ENCODE data around the gene MZT2A.
"Not testable (repeated sequence)": the region's sequence is repeated elsewhere in the genome, so short reads cannot be mapped to it uniquely, and the experiment has no call there.

Gene MZT2A

GRCh38 chr2:131492015-131492417 lies at the start of gene MZT2A:
Gene MZT2A (minus strand): TSS chr2:131492397. CDS start chr2:131492376, 21 bp downstream.
- not testable (repeated sequence) for DNase-seq

GRCh38 chr2:131538856-131539255 lies 46.7 kb upstream of the MZT2A start:
- not testable (repeated sequence) for DNase-seq

- DNase-seq: not testable (repeated sequence)
Measured at GRCh38 chr2:131536841-131537240, 44.6 kb upstream of the MZT2A start.

- DNase-seq: not testable (repeated sequence)
Measured at GRCh38 chr2:131535951-131536826, 44.0 kb upstream of the MZT2A start.

GRCh38 chr2:131535526-131535925 lies 43.3 kb upstream of the MZT2A start:
- DNase-seq: no peak

GRCh38 chr2:131534965-131535364 lies 42.8 kb upstream of the MZT2A start:
- DNase-seq: not testable (repeated sequence)

GRCh38 chr2:131534317-131534672 lies 42.1 kb upstream of the MZT2A start:
- DNase-seq: not testable (repeated sequence)

- DNase-seq: peak; percentile 78
Measured at GRCh38 chr2:131533609-131534316, 41.6 kb upstream of the MZT2A start.

GRCh38 chr2:131532723-131533608 lies 40.8 kb upstream of the MZT2A start:
- peak; percentile 64 for DNase-seq

GRCh38 chr2:131531547-131532185 lies 39.5 kb upstream of the MZT2A start:
- DNase-seq: not testable (repeated sequence)

GRCh38 chr2:131530626-131531344 lies 38.6 kb upstream of the MZT2A start:
- DNase-seq: not testable (repeated sequence)

- not testable (repeated sequence) for DNase-seq
Measured at GRCh38 chr2:131529864-131530445, 37.8 kb upstream of the MZT2A start.

GRCh38 chr2:131528981-131529863 lies 37.0 kb upstream of the MZT2A start:
- not testable (repeated sequence) for DNase-seq

GRCh38 chr2:131527131-131528001 lies 35.2 kb upstream of the MZT2A start, which contains the start of gene CCDC74A:
Gene CCDC74A (plus strand): TSS chr2:131527888. CDS start chr2:131527971, 83 bp downstream.
- peak; percentile 44 for DNase-seq

- not testable (repeated sequence) for DNase-seq
Measured at GRCh38 chr2:131525256-131525655, 33.1 kb upstream of the MZT2A start.

- no peak for DNase-seq
Measured at GRCh38 chr2:131521961-131522781, 30.0 kb upstream of the MZT2A start.

- not testable (repeated sequence) for DNase-seq
Measured at GRCh38 chr2:131521524-131521923, 29.3 kb upstream of the MZT2A start.

GRCh38 chr2:131520526-131520925 lies 28.3 kb upstream of the MZT2A start:
- DNase-seq: no peak
